PC-3 (cell line): Measurements from ENCODE around the gene ANTKMT.

Experiments
- CTCF ChIP-seq: fragments of 300-600 bp; sonication (generic); conservative IDR thresholded peaks from 2 replicates; pipeline ENCODE4 v1.5.1; 2017; ENCODE audit warnings: antibody characterized with exemption, low read depth, mild to moderate bottlenecking, low read length
- EZH2phosphoT487 ChIP-seq: fragments of 300-600 bp; sonication (generic); IDR thresholded peaks from 2 replicates; pipeline ENCODE4 v1.6.1; 2018; ENCODE audit warnings: mild to moderate bottlenecking, antibody characterized with exemption, low read length, borderline replicate concordance

GRCh38 chr16:760065-760464 is 39.1 kb downstream of the ANTKMT start:
- TF ChIP-seq CTCF: no peak
- no peak for TF ChIP-seq EZH2phosphoT487
